ENCODE data around the gene LRRC71. TPM values are rescaled to one million over a fixed set of nuclear protein-coding genes. Genes with fewer than 3 reads are reported as not detected.

LRRC71 gene
- total and polyA plus RNA-seq, 2 of the 8 experiments (the other 6 are each of a cell fraction or from before 2014, with no cell fraction given), result 0.05 TPM; not detected in 1

GRCh38 chr1:156914440-156914856 lies 6.0 kb upstream of the LRRC71 start:
- Histone ChIP-seq H3K4ac (replicated peaks; ENCODE audit: insufficient read length, low read depth, low read length) (no peak overlapping the region), H3K4me2 (ENCODE audit: insufficient read depth in 1 of 2, low read depth in 2 of 2, low read length in 2 of 2) (no peak overlapping the region), H4K20me1 (replicated peaks in 1 of 2; ENCODE audit: control insufficient read depth in 1 of 2, insufficient read depth in 2 of 2, low read length in 2 of 2) (peaks cover 0 to 4% of the 10 kb centered on the region in 2 experiments), H2AFZ (ENCODE audit: low read length) (no peak overlapping the region), H4K8ac (ENCODE audit: extremely low read depth, insufficient read depth, low read length) (no peak overlapping the region), H3K79me2 (ENCODE audit: control insufficient read depth in 1 of 2, insufficient read depth in 2 of 2, low read length in 2 of 2) (no peaks in the 10 kb centered on the region), H2BK20ac (ENCODE audit: low read length) (no peak overlapping the region), H3K23ac (ENCODE audit: insufficient read length) (no peak overlapping the region), H3K9ac (replicated peaks in 1 of 4; ENCODE audit: extremely low read depth in 1 of 4, low read depth in 3 of 4, low read length in 3 of 4) (no peak overlapping the region), H3K23me2 (ENCODE audit: low read depth, low read length) (peaks cover 3% of the 10 kb centered on the region; the same call in 1 of the 2 replicates), H4K91ac (replicated peaks; ENCODE audit: insufficient read length, low read length) (no peak overlapping the region), H3K79me1 (ENCODE audit: low read depth, low read length) (no peaks in the 10 kb centered on the region), H2BK5ac (ENCODE audit: low read depth, low read length) (no peak overlapping the region), H3K9me3 (ENCODE audit: insufficient read depth in 2 of 2, low read depth in 1 of 2, low read length in 1 of 2) (no peaks in the 10 kb centered on the region), H3K4me3 (ENCODE audit: extremely low read depth in 1 of 4, insufficient read depth in 2 of 4, low read depth in 3 of 4, low read length in 4 of 4) (no peak overlapping the region), H2BK12ac (ENCODE audit: low read depth, low read length) (no peak overlapping the region), H2BK120ac (replicated peaks; ENCODE audit: low read depth, low read length) (no peak overlapping the region), H3K36me3 (ENCODE audit: control insufficient read depth in 2 of 4, insufficient read depth in 4 of 4, low read length in 3 of 4) (no peaks in the 10 kb centered on the region), H2AK5ac (ENCODE audit: low read depth, low read length) (no peak overlapping the region), H3K27ac (ENCODE audit: low read depth, low read length) (no peak overlapping the region), H3K18ac (ENCODE audit: extremely low read depth, low read length) (no peak overlapping the region), H2BK15ac (ENCODE audit: low read length) (no peak overlapping the region), H4K5ac (ENCODE audit: insufficient read length, low read depth, low read length) (no peak overlapping the region), H3K27me3 (replicated peaks in 1 of 4; ENCODE audit: control insufficient read depth in 3 of 4, extremely low read depth in 1 of 4, insufficient read depth in 3 of 4, low read length in 3 of 4) (peaks cover 0 to 28% (median 16%) of the 10 kb centered on the region in 4 experiments; a peak in 6 of 7 replicates), H3K14ac (ENCODE audit: insufficient read length) (no peak overlapping the region), H3K4me1 (replicated peaks in 1 of 4; ENCODE audit: control insufficient read depth in 3 of 4, insufficient read depth in 4 of 4, low read length in 3 of 4) (peaks cover 2 to 12% (median 10%) of the 10 kb centered on the region in 4 experiments), H3K56ac (replicated peaks; ENCODE audit: insufficient read length, low read depth, low read length) (no peak overlapping the region)
- FAIRE-seq (no peak), DNase-seq (ENCODE audit: low read depth in 1 of 2, low spot score in 2 of 2) (no peak)
- CTCF ChIA-PET (ENCODE audit: partially characterized antibody), result interaction anchor here (0.8 to 2.5 kb wide), 9 partner anchors 10 to 199 kb away, joined by 3 to 21 read pairs (median 7); no protein-coding TSS in a partner anchor
- TF ChIP-seq GABPA (IDR thresholded peaks at IDR 0.05; ENCODE audit: borderline replicate concordance, insufficient read depth, low read length), result no peak
- TF ChIP-seq KDM1A (IDR thresholded peaks at IDR 0.05; ENCODE audit: borderline replicate concordance, low read length), result no peak
- TF ChIP-seq USF2 (IDR thresholded peaks at IDR 0.05; ENCODE audit: low read length), result no peak
- TF ChIP-seq HDAC2 (IDR thresholded peaks at IDR 0.05; ENCODE audit: borderline replicate concordance in 1 of 2, low read depth in 2 of 2, low read length in 2 of 2), result no peak
- 88% methylated on average over 7 of the region's 9 CpGs; no CpG with 5 or more reads in 1 of the 2 experiments for WGBS, 2 experiments (ENCODE audit: extremely low coverage in 1 of 2, insufficient coverage in 1 of 2, insufficient read length in 1 of 2, insufficient replicate concordance in 2 of 2, low coverage in 1 of 2, low lambda C conversion rate in 2 of 2, missing lambda C conversion rate in 1 of 2)
- POLR2A ChIA-PET (ENCODE audit: partially characterized antibody), result interaction anchor here (0.8 to 1.2 kb wide), 3 partner anchors 10 to 119 kb away, joined by 3 read pairs; no protein-coding TSS in a partner anchor
